SJSA1 (cell line): ENCODE data around the gene RUNDC1. TPM values are rescaled to one million over a fixed set of nuclear protein-coding genes. Genes with fewer than 3 reads are reported as not detected.
A peak's percentile ranks its signal among the peaks of the same experiment; 100 is the strongest.

ENCODE experiments used
- DNase-seq, 2 experiments: peaks; one replicate each; pipeline ENCODE4 v3.0.0-alpha.2; 2015 to 2020; ENCODE audit warnings: low spot score in 2 of 2, low read depth in 1 of 2
- H3K27ac ChIP-seq: fragments of 250-450 bp; sonication (Bioruptor Pico); 2 replicates; pipeline ENCODE4 v1.5.1; 2020; ENCODE audit warnings: mild to moderate bottlenecking, moderate library complexity
- H3K27me3 ChIP-seq: fragments of 250-450 bp; sonication (Bioruptor Pico); replicated peaks from 2 replicates; pipeline ENCODE4 v1.5.1; 2020; ENCODE audit warnings: mild to moderate bottlenecking, moderate library complexity
- H3K36me3 ChIP-seq: fragments of 250-450 bp; sonication (Bioruptor Pico); 2 replicates; pipeline ENCODE4 v1.5.1; 2020; ENCODE audit warnings: mild to moderate bottlenecking
- H3K4me1 ChIP-seq: fragments of 250-450 bp; sonication (Bioruptor Pico); replicated peaks from 2 replicates; pipeline ENCODE4 v1.6.1; 2021; ENCODE audit warnings: mild to moderate bottlenecking
- H3K4me3 ChIP-seq: fragments of 250-450 bp; sonication (Bioruptor Pico); 2 replicates; pipeline ENCODE4 v1.5.1; 2020; ENCODE audit warnings: mild to moderate bottlenecking
- H3K9me3 ChIP-seq: fragments of 250-450 bp; sonication (Bioruptor Pico); replicated peaks from 2 replicates; pipeline ENCODE4 v1.5.1; 2020; ENCODE audit warnings: mild to moderate bottlenecking
- total RNA-seq: library from RNA; depleted of rRNA; stranded (reverse); fragments of >200 nt; shearing (Covaris generic); gene quantifications from 2 replicates; pipeline ENCODE4 v1.2.3, GENCODE V29; 2014

RUNDC1 gene
- total RNA-seq, 1 experiment from 2014 or later = 5.7 TPM

DNA sequence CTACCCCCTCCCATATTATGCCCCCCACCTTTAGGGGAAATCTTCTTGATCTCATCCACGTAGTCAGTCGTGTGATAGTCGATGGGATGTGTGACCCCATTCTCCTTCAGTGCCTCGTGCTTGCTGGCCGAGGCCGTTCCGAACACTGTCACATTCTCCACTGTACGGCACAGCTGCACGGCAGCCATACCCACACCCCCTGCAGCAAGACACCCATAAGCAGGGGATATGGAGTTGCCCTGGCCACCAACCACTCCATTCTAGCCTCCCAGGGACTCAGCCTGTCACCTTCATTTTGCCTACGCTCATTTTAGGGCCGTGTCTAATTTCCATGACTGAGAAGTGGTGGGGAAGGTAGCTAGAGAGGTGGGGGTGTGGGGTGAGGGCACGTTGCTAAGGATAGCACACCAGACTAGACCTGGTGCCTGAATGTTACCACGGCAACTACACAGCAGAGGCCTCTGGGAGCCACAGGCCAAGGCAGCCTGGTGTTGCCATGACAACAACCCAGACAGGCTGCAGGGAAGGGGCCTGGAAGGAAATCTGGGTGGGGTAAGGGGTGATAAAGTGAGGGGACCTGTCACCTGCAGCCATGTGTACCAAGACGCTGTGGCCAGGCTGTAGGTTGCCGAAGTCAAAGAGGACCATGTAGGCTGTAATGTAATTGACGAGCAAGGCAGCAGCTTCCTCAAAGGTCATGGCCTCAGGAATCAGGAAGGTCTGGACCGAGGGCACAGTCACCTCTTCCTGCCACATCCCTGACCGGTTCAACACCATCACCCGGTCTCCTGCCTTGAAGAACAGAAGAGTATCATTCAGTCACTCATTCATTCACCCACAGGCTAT lies 37.9 kb downstream of the RUNDC1 start:
- no peak for DNase-seq
- no peak overlapping the region for H3K27ac ChIP-seq
- peaks cover 64% of the 10 kb centered on the region for H3K36me3 ChIP-seq
- peaks cover 37% of the 10 kb centered on the region for H3K4me1 ChIP-seq
- H3K9me3 ChIP-seq = no peaks in the 10 kb centered on the region
- no peaks in the 10 kb centered on the region for H3K27me3 ChIP-seq
- H3K4me3 ChIP-seq = no peak overlapping the region

GRCh38 chr17:43018932-43019331 lies 38.6 kb downstream of the RUNDC1 start:
- Histone ChIP-seq H3K9me3 (no peaks in the 10 kb centered on the region), H3K27me3 (no peaks in the 10 kb centered on the region), H3K27ac (no peak overlapping the region), H3K4me1 (peaks cover 37% of the 10 kb centered on the region), H3K4me3 (no peak overlapping the region), H3K36me3 (peaks cover 59% of the 10 kb centered on the region)
- DNase-seq = no peak

DNA sequence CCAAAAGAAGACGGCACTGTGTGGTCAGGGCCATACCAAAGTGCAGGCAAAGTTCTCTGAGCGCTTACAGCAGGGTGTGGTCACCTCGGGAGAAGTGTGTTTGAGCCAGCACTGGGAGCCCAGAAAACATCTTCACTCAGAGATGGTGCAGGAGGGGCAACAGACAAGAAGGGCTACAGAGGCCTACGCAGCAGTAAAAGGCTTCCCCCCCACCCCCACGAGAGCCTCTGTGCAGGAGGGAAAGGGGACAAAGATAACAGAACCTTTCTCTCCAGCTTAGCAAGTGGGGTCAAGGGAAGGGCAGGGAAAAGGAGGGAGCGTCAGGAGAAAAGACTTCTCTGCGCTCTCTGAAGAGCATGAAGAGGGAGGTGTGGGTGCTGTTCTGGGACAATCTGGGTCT lies 39.1 kb downstream of the RUNDC1 start:
- Histone ChIP-seq H3K4me1 (peaks cover 39% of the 10 kb centered on the region), H3K27me3 (no peaks in the 10 kb centered on the region), H3K4me3 (no peak overlapping the region), H3K27ac (peak overlapping the region; percentile 82), H3K36me3 (peaks cover 54% of the 10 kb centered on the region), H3K9me3 (no peaks in the 10 kb centered on the region)
- DNase-seq = no peak

- peak; percentile 52 to 55 for DNase-seq
- peaks cover 44% of the 10 kb centered on the region for H3K4me1 ChIP-seq
- H3K4me3 ChIP-seq = no peak overlapping the region
- H3K36me3 ChIP-seq = peaks cover 47% of the 10 kb centered on the region
- H3K27me3 ChIP-seq = peaks cover 4% of the 10 kb centered on the region; the same call in 1 of the 2 replicates
- no peaks in the 10 kb centered on the region for H3K9me3 ChIP-seq
- peak overlapping the region; percentile 82 for H3K27ac ChIP-seq
Measured at GRCh38 chr17:43020030-43020621, 39.8 kb downstream of the RUNDC1 start.

- peak; percentile 82 to 83 for DNase-seq
- Histone ChIP-seq H3K4me1 (peaks cover 44% of the 10 kb centered on the region), H3K4me3 (peak overlapping the region; percentile 91), H3K36me3 (peaks cover 38% of the 10 kb centered on the region), H3K9me3 (no peaks in the 10 kb centered on the region), H3K27ac (peak overlapping the region; percentile 82), H3K27me3 (peaks cover 4% of the 10 kb centered on the region; the same call in 1 of the 2 replicates)
Measured at GRCh38 chr17:43020789-43021740, 40.7 kb downstream of the RUNDC1 start.

DNA sequence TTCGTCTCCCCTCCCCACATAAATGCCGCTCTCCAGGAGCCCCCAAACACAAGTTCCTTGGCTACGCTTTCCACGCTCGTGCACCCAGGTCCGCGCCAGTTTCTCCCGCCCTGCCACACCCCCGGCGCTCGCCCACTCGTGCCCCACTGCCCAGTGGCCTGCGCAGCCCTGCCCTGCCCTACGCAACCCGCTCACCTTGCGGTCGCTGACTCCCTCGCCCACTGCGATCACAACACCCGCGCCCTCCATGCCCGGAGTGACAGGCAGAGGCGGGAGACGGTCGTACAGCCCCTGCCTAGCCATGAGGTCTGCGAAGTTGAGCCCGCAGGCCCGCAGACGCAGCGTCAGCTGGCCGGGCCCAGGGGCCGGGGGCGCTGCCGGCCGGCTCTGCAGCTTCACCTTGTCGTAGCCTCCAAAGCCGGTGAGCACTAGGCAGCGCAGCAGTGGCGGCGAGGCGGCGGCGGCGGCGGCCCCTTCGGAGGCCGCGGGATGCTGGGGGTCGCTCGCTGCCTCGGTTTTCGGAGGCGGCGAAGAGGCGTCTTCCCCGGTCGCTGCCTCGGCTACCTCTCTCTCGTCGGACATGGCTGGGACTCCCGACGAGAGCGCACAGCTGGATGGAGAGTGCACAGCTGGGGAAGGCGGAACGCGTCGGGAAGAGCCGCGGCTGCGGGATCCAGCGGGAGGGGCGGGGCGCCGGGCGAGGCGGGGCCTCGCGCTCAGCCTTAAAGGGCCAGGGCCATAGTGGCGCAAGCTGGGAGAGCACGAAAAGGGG lies 41.6 kb downstream of the RUNDC1 start, which contains the start of gene VAT1:
TSS of gene VAT1 (minus strand) at position 645 of the 772 bp plus-strand sequence. CDS start at position 582, 63 bp downstream.
- Histone ChIP-seq H3K9me3 (no peaks in the 10 kb centered on the region), H3K27ac (peak within 1 kb of the TSS; percentile 82), H3K36me3 (peaks cover 31% of the 10 kb centered on the region), H3K27me3 (peaks cover 4% of the 10 kb centered on the region; the same call in 1 of the 2 replicates), H3K4me1 (peaks cover 44% of the 10 kb centered on the region), H3K4me3 (peak within 1 kb of the TSS; percentile 91)
- peak; percentile 84 to 86 for DNase-seq

GRCh38 chr17:43024407-43025289 lies 44.3 kb downstream of the RUNDC1 start, which contains the start of gene RND2:
TSS of gene RND2 (plus strand) at chr17:43025231. CDS start at chr17:43025348, 117 bp downstream.
- peak within 1 kb of the TSS; percentile 29 for H3K4me3 ChIP-seq
- peaks cover 4% of the 10 kb centered on the region; the same call in 1 of the 2 replicates for H3K27me3 ChIP-seq
- peaks cover 12% of the 10 kb centered on the region for H3K36me3 ChIP-seq
- peak; percentile 90 to 95 for DNase-seq
- H3K27ac ChIP-seq = no peak within 1 kb of the TSS
- peaks cover 35% of the 10 kb centered on the region for H3K4me1 ChIP-seq
- H3K9me3 ChIP-seq = no peaks in the 10 kb centered on the region

DNA sequence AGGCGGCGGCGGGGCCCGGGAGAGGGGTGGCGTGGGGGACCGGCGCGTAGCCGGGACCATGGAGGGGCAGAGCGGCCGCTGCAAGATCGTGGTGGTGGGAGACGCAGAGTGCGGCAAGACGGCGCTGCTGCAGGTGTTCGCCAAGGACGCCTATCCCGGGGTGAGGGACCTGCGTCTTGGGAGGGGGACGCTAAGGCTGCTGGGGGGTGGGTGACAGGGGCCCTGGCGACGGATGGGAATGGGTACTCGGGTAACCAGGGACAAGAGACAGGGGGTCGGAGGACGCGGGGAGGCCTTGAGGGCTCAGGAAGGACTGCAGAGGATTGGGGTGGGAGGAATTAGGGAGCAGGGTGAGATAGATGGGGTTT lies 44.9 kb downstream of the RUNDC1 start:
- Histone ChIP-seq H3K27ac (no peak overlapping the region), H3K4me3 (no peak overlapping the region)

GRCh38 chr17:43025766-43026537 lies 45.6 kb downstream of the RUNDC1 start:
- Histone ChIP-seq H3K36me3 (peaks cover 9% of the 10 kb centered on the region), H3K4me1 (peaks cover 22% of the 10 kb centered on the region), H3K4me3 (no peak overlapping the region), H3K9me3 (no peaks in the 10 kb centered on the region), H3K27me3 (peaks cover 4% of the 10 kb centered on the region; the same call in 1 of the 2 replicates), H3K27ac (no peak overlapping the region)
- DNase-seq = no peak

More for the DNA sequence above, 44.9 kb downstream of the RUNDC1 start:
- H3K36me3 ChIP-seq = peaks cover 9% of the 10 kb centered on the region
- H3K9me3 ChIP-seq = no peaks in the 10 kb centered on the region
- H3K27me3 ChIP-seq = peaks cover 4% of the 10 kb centered on the region; the same call in 1 of the 2 replicates
- DNase-seq = no peak
- peaks cover 29% of the 10 kb centered on the region for H3K4me1 ChIP-seq

DNA sequence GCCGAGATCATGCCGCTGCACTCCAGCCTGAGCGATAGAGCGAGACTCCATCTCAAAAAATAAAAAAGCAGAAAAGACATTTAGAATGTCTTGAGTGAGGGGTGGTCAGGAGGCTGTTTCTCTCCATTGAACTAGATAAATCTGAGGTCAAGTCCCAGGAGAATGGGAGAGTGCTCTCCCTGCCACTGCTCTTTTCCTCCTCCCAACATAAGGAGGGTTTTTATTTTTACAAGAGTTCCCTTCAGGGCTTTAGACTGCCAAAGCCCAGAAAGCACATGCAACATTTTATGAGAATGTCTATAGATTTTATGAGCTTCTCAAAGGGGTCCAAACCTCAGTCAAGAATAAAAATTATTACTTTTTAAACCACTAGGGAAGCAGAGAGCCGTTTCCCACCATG lies 46.2 kb downstream of the RUNDC1 start:
- peaks cover 18% of the 10 kb centered on the region for H3K4me1 ChIP-seq
- H3K27me3 ChIP-seq = peaks cover 4% of the 10 kb centered on the region; the same call in 1 of the 2 replicates
- H3K36me3 ChIP-seq = peaks cover 9% of the 10 kb centered on the region
- DNase-seq = no peak
- H3K4me3 ChIP-seq = no peak overlapping the region
- H3K27ac ChIP-seq = no peak overlapping the region
- no peaks in the 10 kb centered on the region for H3K9me3 ChIP-seq
